ENCODE results near the gene CD302.

DNA sequence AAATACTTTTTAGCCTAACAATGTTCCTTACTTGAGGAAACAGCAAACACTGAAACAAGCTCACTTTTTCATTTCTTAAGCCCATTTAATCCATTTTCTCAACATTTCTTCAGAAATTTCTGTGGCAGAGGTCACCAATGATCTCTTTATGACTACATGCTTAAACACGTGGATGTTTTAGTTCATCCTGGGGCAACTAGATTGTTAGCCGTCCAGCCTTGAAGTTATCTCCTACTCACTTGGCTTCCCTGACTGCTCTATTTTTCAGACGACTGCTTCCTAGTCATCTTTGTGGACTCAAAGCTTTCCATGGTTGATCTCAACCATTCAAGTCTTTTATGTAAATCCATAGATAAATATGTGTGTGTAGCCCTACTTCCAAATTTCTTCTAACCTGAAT lies 24.1 kb downstream of the CD302 start:
- TF ChIP-seq CTCF (IDR thresholded peaks at IDR 0.05) (no peak), POLR2A (IDR thresholded peaks at IDR 0.05) (no peak)

Data from testis (tissue), 2 donors.